K562 (cell line): Measurements from ENCODE around the gene GRAMD2A. TPM values are rescaled to one million over a fixed set of nuclear protein-coding genes. Genes with fewer than 3 reads are reported as not detected.

Source experiments
- BRD9 ChIP-seq: fragments of 450-650 bp; IDR thresholded peaks from 2 replicates; pipeline ENCODE4 v1.6.1; 2018; ENCODE audit warnings: low read depth; ENCODE audit not compliant: partially characterized antibody
- CBX5 ChIP-seq: IDR thresholded peaks from 2 replicates; pipeline ENCODE4 v1.6.1; 2014; ENCODE audit warnings: low read depth, borderline replicate concordance
- JUND ChIP-seq, 2 experiments: IDR thresholded peaks; 2 replicates in 1 of 2; 3 replicates in 1 of 2; pipeline ENCODE4 v1.6.1; 2011; ENCODE audit warnings: borderline replicate concordance in 2 of 2, low read depth in 2 of 2, low read length in 2 of 2, improper control_type of control experiment in 1 of 2, missing biosample characterization in 1 of 2, missing genetic modification characterization in 1 of 2, missing genetic modification reagents in 1 of 2
- MAFF ChIP-seq: IDR thresholded peaks from 2 replicates; pipeline ENCODE4 v1.6.1; 2012; ENCODE audit warnings: low read length, improper control_type of control experiment
- MEF2A ChIP-seq: IDR thresholded peaks from 2 replicates; pipeline ENCODE4 v1.6.1; 2011; ENCODE audit warnings: low read depth, mild to moderate bottlenecking, low read length, moderate library complexity; ENCODE audit not compliant: control insufficient read depth
- MTA2 ChIP-seq: fragments of 450-650 bp; IDR thresholded peaks from 2 replicates; pipeline ENCODE4 v1.6.1; 2016; ENCODE audit warnings: low read depth
- POLR2G ChIP-seq: fragments of 200-400 bp; formaldehyde crosslinking; IDR thresholded peaks from 2 replicates; pipeline ENCODE4 v1.6.1; 2017; ENCODE audit warnings: low read depth, mild to moderate bottlenecking, antibody characterized with exemption, low read length, moderate library complexity
- SMAD1 ChIP-seq: fragments of 150-350 bp; IDR thresholded peaks from 2 replicates; pipeline ENCODE4 v1.6.1; 2014; ENCODE audit warnings: low read length, low read depth; ENCODE audit not compliant: partially characterized antibody
- TAF7 ChIP-seq: fragments of 450-650 bp; IDR thresholded peaks from 2 replicates; pipeline ENCODE4 v1.6.1; 2016; ENCODE audit warnings: missing genetic modification characterization, missing compliant biosample characterization
- ZMIZ1 ChIP-seq, 2 experiments: fragments of 150-350 bp in 1 of 2; IDR thresholded peaks; 2 replicates each; pipeline ENCODE4 v1.6.1; 2012 to 2016; ENCODE audit warnings: low read depth in 2 of 2, low read length in 2 of 2, mild to moderate bottlenecking in 1 of 2, moderate library complexity in 1 of 2
- ZNF282 ChIP-seq: sonication (generic); formaldehyde crosslinking; IDR thresholded peaks from 2 replicates; pipeline ENCODE4 v1.8.1; 2023; ENCODE audit warnings: missing genetic modification reagents
- ZZZ3 ChIP-seq: fragments of 450-650 bp; IDR thresholded peaks from 2 replicates; pipeline ENCODE4 v1.6.1; 2016; ENCODE audit warnings: antibody characterized with exemption, mild to moderate bottlenecking, moderate library complexity
- polyA plus RNA-seq, 8 experiments: library from polyadenylated mRNA; depleted of rRNA in 4 of 8; stranded (reverse) in 5 of 8; unstranded in 3 of 8; fragments of >200 nt; fragmentation: Nextera tagmentation in 2 of 8; fragmentation: Illumina TruSeq in 1 of 8; extraction: Ambion mirVana in 2 of 8; extraction: Trizol in 1 of 8; gene quantifications; 2 replicates each; pipeline versions ENCODE4 v1.2.1 to v1.2.3, GENCODE V29; 2011 to 2014; ENCODE audit warnings: inconsistent platforms in 1 of 8, missing spikeins in 1 of 8
- total RNA-seq, 7 experiments: library from RNA; depleted of rRNA in 6 of 7; stranded (reverse); fragments of >200 nt in 6 of 7; fragmentation: Illumina TruSeq in 2 of 7; extraction: Trizol in 2 of 7; gene quantifications; 2 replicates each; pipeline versions ENCODE4 v1.2.1 to v1.2.3, GENCODE V29; 2011 to 2021; ENCODE audit warnings: low replicate concordance in 1 of 7
- TF ChIP-seq, protein P1 (sequence below), 2 experiments: IDR thresholded peaks in 1 of 2; conservative IDR thresholded peaks in 1 of 2; 2 replicates each; pipeline ENCODE4 v1.6.1; 2016; ENCODE audit warnings: low read depth in 2 of 2, mild to moderate bottlenecking in 1 of 2, missing compliant biosample characterization in 1 of 2, missing genetic modification characterization in 1 of 2, moderate library complexity in 1 of 2
- TF ChIP-seq, protein P2 (sequence below): IDR thresholded peaks from 3 replicates; pipeline ENCODE4 v1.6.1; 2011; ENCODE audit warnings: borderline replicate concordance, mild to moderate bottlenecking; ENCODE audit not compliant: insufficient read length, insufficient read depth
- TF ChIP-seq, protein P3 (sequence below): fragments of 250-450 bp; sonication (Bioruptor Pico); IDR thresholded peaks from 2 replicates; pipeline ENCODE4 v1.4.0; 2020; ENCODE audit warnings: mild to moderate bottlenecking, moderate library complexity, borderline replicate concordance

The GRAMD2A gene
- total and polyA plus RNA-seq, 9 of the 15 experiments (the other 6 are each of a cell fraction or from before 2014, with no cell fraction given): 0.08 to 0.22 TPM; not detected in 7

GRCh38 chr15:72237029-72237852 lies 39.7 kb upstream of the GRAMD2A start (continued):
- TF ChIP-seq, protein P1, sequence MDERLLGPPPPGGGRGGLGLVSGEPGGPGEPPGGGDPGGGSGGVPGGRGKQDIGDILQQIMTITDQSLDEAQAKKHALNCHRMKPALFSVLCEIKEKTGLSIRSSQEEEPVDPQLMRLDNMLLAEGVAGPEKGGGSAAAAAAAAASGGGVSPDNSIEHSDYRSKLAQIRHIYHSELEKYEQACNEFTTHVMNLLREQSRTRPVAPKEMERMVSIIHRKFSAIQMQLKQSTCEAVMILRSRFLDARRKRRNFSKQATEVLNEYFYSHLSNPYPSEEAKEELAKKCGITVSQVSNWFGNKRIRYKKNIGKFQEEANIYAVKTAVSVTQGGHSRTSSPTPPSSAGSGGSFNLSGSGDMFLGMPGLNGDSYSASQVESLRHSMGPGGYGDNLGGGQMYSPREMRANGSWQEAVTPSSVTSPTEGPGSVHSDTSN (CRISPR knock-in tag; IDR thresholded peaks at IDR 0.05; ENCODE audit: low read depth): no peak
- TF ChIP-seq, protein P1 (tag; conservative IDR thresholded peaks at IDR 0.05; ENCODE audit: low read depth): no peak
- no peak for TF ChIP-seq POLR2G
- peak; percentile 96 for TF ChIP-seq JUND (IDR thresholded peaks at IDR 0.05; ENCODE audit: borderline replicate concordance, low read depth, low read length)
- TF ChIP-seq JUND (tag; IDR thresholded peaks at IDR 0.05; ENCODE audit: borderline replicate concordance, low read depth, low read length): peak; percentile 94
- TF ChIP-seq SMAD1: peak; percentile 81
- TF ChIP-seq MAFF: peak; percentile 94
- TF ChIP-seq MTA2: no peak
- TF ChIP-seq MEF2A: no peak
- TF ChIP-seq, protein P2, sequence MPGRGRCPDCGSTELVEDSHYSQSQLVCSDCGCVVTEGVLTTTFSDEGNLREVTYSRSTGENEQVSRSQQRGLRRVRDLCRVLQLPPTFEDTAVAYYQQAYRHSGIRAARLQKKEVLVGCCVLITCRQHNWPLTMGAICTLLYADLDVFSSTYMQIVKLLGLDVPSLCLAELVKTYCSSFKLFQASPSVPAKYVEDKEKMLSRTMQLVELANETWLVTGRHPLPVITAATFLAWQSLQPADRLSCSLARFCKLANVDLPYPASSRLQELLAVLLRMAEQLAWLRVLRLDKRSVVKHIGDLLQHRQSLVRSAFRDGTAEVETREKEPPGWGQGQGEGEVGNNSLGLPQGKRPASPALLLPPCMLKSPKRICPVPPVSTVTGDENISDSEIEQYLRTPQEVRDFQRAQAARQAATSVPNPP: no peak
- TF ChIP-seq ZZZ3: no peak
- peak; percentile 35 for TF ChIP-seq BRD9
- TF ChIP-seq CBX5: no peak
- TF ChIP-seq, protein P3, sequence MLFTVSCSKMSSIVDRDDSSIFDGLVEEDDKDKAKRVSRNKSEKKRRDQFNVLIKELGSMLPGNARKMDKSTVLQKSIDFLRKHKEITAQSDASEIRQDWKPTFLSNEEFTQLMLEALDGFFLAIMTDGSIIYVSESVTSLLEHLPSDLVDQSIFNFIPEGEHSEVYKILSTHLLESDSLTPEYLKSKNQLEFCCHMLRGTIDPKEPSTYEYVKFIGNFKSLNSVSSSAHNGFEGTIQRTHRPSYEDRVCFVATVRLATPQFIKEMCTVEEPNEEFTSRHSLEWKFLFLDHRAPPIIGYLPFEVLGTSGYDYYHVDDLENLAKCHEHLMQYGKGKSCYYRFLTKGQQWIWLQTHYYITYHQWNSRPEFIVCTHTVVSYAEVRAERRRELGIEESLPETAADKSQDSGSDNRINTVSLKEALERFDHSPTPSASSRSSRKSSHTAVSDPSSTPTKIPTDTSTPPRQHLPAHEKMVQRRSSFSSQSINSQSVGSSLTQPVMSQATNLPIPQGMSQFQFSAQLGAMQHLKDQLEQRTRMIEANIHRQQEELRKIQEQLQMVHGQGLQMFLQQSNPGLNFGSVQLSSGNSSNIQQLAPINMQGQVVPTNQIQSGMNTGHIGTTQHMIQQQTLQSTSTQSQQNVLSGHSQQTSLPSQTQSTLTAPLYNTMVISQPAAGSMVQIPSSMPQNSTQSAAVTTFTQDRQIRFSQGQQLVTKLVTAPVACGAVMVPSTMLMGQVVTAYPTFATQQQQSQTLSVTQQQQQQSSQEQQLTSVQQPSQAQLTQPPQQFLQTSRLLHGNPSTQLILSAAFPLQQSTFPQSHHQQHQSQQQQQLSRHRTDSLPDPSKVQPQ (CRISPR knock-in tag): no peak
- 0 out of 4 replicates have a peak, but pooled peaks of 1 of the 2 experiments have one; percentile 30 for TF ChIP-seq ZMIZ1 (IDR thresholded peaks at IDR 0.05; ENCODE audit: low read depth in 2 of 2, low read length in 2 of 2)
- peak; percentile 97 for TF ChIP-seq TAF7 (tag)
- TF ChIP-seq ZNF282 (CRISPR knock-in tag): no peak
